ENCODE results near the gene BCHE.

GRCh38 chr3:165827883-165828282 is 9.3 kb downstream of the BCHE start:
- TF ChIP-seq CTCF (IDR thresholded peaks at IDR 0.05) = no peak
- TF ChIP-seq POLR2A (IDR thresholded peaks at IDR 0.05) = no peak

Data from thyroid gland (tissue), 4 donors.